Progenitor cell of endocrine pancreas (in vitro differentiated cells): ENCODE results near the gene NKAIN1. TPM values are rescaled to one million over a fixed set of nuclear protein-coding genes. Genes with fewer than 3 reads are reported as not detected.
"Not testable (repeated sequence)": the region's sequence is repeated elsewhere in the genome, so short reads cannot be mapped to it uniquely, and the experiment has no call there.

Source experiments
- DNase-seq: peaks from one replicate; pipeline ENCODE4 v3.0.0; 2021; ENCODE audit warnings: low spot score; ENCODE audit not compliant: unreplicated experiment
- H3K27ac Mint-ChIP-seq: 2 replicates; pipeline ENCODE4 v1.8.0; 2021; ENCODE audit warnings: mild to moderate bottlenecking, moderate library complexity, mixed read lengths
- H3K27me3 Mint-ChIP-seq: 2 replicates; pipeline ENCODE4 v1.8.0; 2021; ENCODE audit warnings: mixed read lengths
- H3K36me3 Mint-ChIP-seq: 2 replicates; pipeline ENCODE4 v1.8.0; 2022; ENCODE audit warnings: mixed read lengths; ENCODE audit not compliant: insufficient read depth
- H3K4me1 Mint-ChIP-seq: 2 replicates; pipeline ENCODE4 v1.8.0; 2021; ENCODE audit warnings: low read depth, mixed read lengths
- H3K4me3 Mint-ChIP-seq: 2 replicates; pipeline ENCODE4 v1.8.0; 2021; ENCODE audit warnings: low read depth, mild to moderate bottlenecking, moderate library complexity, mixed read lengths
- H3K9me3 Mint-ChIP-seq: 2 replicates; pipeline ENCODE4 v1.8.0; 2021; ENCODE audit warnings: low read depth, mixed read lengths
- total RNA-seq: library from RNA; stranded (reverse); gene quantifications from 2 replicates; pipeline ENCODE4 v1.2.1, GENCODE V29; 2021
- TF ChIP-seq, protein P1 (sequence below): fragments of 200-600 bp; sonication (generic); IDR thresholded peaks from one replicate; pipeline ENCODE4 v1.5.0; 2021; ENCODE audit warnings: antibody characterized with exemption, mild to moderate bottlenecking; ENCODE audit not compliant: unreplicated experiment

NKAIN1 gene
- total RNA-seq, 1 donor from 2014 or later: 16.1 TPM

- H3K9me3 Mint-ChIP-seq: no peaks in the 10 kb centered on the region
- H3K4me1 Mint-ChIP-seq: peaks cover 2% of the 10 kb centered on the region
- DNase-seq: peak; percentile 54
- peaks cover 2% of the 10 kb centered on the region for H3K36me3 Mint-ChIP-seq
- H3K27ac Mint-ChIP-seq: peak overlapping the region; percentile 76
- H3K27me3 Mint-ChIP-seq: no peaks in the 10 kb centered on the region
- peak overlapping the region; percentile 55 for H3K4me3 Mint-ChIP-seq
- TF ChIP-seq, protein P1, sequence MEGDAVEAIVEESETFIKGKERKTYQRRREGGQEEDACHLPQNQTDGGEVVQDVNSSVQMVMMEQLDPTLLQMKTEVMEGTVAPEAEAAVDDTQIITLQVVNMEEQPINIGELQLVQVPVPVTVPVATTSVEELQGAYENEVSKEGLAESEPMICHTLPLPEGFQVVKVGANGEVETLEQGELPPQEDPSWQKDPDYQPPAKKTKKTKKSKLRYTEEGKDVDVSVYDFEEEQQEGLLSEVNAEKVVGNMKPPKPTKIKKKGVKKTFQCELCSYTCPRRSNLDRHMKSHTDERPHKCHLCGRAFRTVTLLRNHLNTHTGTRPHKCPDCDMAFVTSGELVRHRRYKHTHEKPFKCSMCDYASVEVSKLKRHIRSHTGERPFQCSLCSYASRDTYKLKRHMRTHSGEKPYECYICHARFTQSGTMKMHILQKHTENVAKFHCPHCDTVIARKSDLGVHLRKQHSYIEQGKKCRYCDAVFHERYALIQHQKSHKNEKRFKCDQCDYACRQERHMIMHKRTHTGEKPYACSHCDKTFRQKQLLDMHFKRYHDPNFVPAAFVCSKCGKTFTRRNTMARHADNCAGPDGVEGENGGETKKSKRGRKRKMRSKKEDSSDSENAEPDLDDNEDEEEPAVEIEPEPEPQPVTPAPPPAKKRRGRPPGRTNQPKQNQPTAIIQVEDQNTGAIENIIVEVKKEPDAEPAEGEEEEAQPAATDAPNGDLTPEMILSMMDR: peak; percentile 76
Measured at GRCh38 chr1:31181515-31182343, 58.0 kb downstream of the NKAIN1 start.

- no peaks in the 10 kb centered on the region for H3K27me3 Mint-ChIP-seq
- H3K4me3 Mint-ChIP-seq: no peak overlapping the region
- peak overlapping the region; percentile 88 for H3K27ac Mint-ChIP-seq
- TF ChIP-seq, protein P1: no peak
- H3K4me1 Mint-ChIP-seq: peaks cover 2% of the 10 kb centered on the region
- DNase-seq: no peak
- H3K36me3 Mint-ChIP-seq: peaks cover 2% of the 10 kb centered on the region
- no peaks in the 10 kb centered on the region for H3K9me3 Mint-ChIP-seq
Measured at GRCh38 chr1:31180338-31180737, 59.3 kb downstream of the NKAIN1 start.

GRCh38 chr1:31176291-31176690, 63.4 kb downstream of the NKAIN1 start:
- H3K4me1 Mint-ChIP-seq, DNase-seq, H3K27me3 Mint-ChIP-seq, H3K27ac Mint-ChIP-seq, H3K36me3 Mint-ChIP-seq, H3K9me3 Mint-ChIP-seq, H3K4me3 Mint-ChIP-seq: not testable (repeated sequence)

DNA sequence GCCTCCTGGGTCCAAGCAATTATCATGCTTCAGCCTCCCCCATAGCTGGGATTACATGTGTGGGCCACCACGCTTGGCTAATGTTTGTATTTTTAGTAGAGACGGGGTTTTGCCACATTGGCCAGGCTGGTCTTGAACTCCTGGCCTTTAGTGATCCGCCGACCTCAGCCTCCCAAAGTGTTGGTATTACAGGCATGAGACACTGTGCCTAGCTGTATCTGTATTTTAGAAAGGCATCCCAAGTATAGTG, 69.3 kb downstream of the NKAIN1 start:
- Mint-ChIP-seq H3K27me3 (no peaks in the 10 kb centered on the region), H3K27ac (peak overlapping the region; percentile 88), H3K4me1 (peaks cover 3% of the 10 kb centered on the region), H3K36me3 (no peaks in the 10 kb centered on the region), H3K4me3 (no peak overlapping the region), H3K9me3 (no peaks in the 10 kb centered on the region)
- DNase-seq: no peak
- TF ChIP-seq, protein P1: no peak

- no peak for DNase-seq
- Mint-ChIP-seq H3K36me3 (no peaks in the 10 kb centered on the region), H3K27ac (no peak overlapping the region), H3K4me1 (peaks cover 6% of the 10 kb centered on the region), H3K4me3 (no peak overlapping the region), H3K9me3 (no peaks in the 10 kb centered on the region), H3K27me3 (peaks cover 4% of the 10 kb centered on the region)
- TF ChIP-seq, protein P1: no peak
Measured at GRCh38 chr1:31166462-31166861, 73.2 kb downstream of the NKAIN1 start.

DNA sequence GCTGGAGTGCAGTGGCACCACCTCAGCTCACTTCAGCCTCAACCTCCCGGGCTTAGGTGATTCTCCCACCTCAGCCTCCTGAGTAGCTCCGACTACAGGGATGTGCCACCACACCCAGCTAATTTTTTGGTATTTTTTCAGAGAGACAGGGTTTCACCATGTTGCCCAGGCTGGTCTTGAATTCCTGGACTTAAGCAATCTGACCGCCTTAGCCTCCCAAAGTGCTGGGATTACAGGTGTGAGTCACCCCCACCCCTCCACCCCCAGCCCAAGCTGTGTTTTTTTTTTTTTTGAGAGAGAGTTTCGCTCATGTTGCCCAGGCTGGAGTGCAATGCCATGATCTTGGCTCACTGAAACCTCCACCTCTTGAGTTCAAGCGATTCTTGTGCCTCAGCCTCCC, 75.4 kb downstream of the NKAIN1 start:
- no peak overlapping the region for H3K27ac Mint-ChIP-seq
- H3K9me3 Mint-ChIP-seq: no peaks in the 10 kb centered on the region
- TF ChIP-seq, protein P1: no peak
- H3K4me3 Mint-ChIP-seq: no peak overlapping the region
- H3K27me3 Mint-ChIP-seq: peaks cover 4% of the 10 kb centered on the region
- H3K36me3 Mint-ChIP-seq: no peaks in the 10 kb centered on the region
- H3K4me1 Mint-ChIP-seq: peaks cover 2% of the 10 kb centered on the region
- no peak for DNase-seq
